Subcutaneous abdominal adipose tissue (tissue), 5 donors: ENCODE data around the gene ENGASE.

Experiments
- H3K27ac ChIP-seq: one replicate; pipeline ENCODE4 v1.7.0; 2013; ENCODE audit warnings: low read depth, mild to moderate bottlenecking, inconsistent platforms, low read length, moderate library complexity
- H3K27me3 ChIP-seq, 5 donors: one replicate each; pipeline ENCODE4 v1.7.0; 2013; ENCODE audit warnings: low read length in 5 of 5, inconsistent platforms in 1 of 5; ENCODE audit not compliant: control insufficient read depth in 5 of 5, insufficient read depth in 4 of 5
- H3K36me3 ChIP-seq, 5 donors: one replicate each; pipeline ENCODE4 v1.7.0; 2013; ENCODE audit warnings: low read length in 5 of 5; ENCODE audit not compliant: control insufficient read depth in 5 of 5, insufficient read depth in 5 of 5
- H3K4me1 ChIP-seq, 5 donors: one replicate each; pipeline ENCODE4 v1.7.0; 2013; ENCODE audit warnings: low read length in 5 of 5, mild to moderate bottlenecking in 3 of 5, moderate library complexity in 1 of 5; ENCODE audit not compliant: control insufficient read depth in 5 of 5, insufficient read depth in 5 of 5
- H3K4me3 ChIP-seq, 5 donors: one replicate each; pipeline ENCODE4 v1.7.0; 2013; ENCODE audit warnings: low read length in 5 of 5, low read depth in 1 of 5
- H3K9ac ChIP-seq, 5 donors: one replicate each; pipeline ENCODE4 v1.7.0; 2013; ENCODE audit warnings: low read length in 5 of 5, mild to moderate bottlenecking in 4 of 5, moderate library complexity in 3 of 5
- H3K9me3 ChIP-seq, 5 donors: one replicate each; pipeline ENCODE4 v1.7.0; 2013; ENCODE audit warnings: low read length in 5 of 5; ENCODE audit not compliant: control insufficient read depth in 5 of 5
- donor health status: healthy.
- donor health status: healthy.
- donor health status: healthy.
- donor health status: healthy.
- donor health status: healthy.

Gene ENGASE

GRCh38 chr17:79101111-79101673 lies 26.6 kb downstream of the ENGASE start:
- H3K4me3 ChIP-seq: no peak overlapping the region
- H3K36me3 ChIP-seq: no peaks in the 10 kb centered on the region
- H3K27me3 ChIP-seq: peaks cover 49 to 78% (median 76%) of the 10 kb centered on the region in 5 donors
- H3K27ac ChIP-seq: no peak overlapping the region
- peaks cover 0 to 3% (median 0%) of the 10 kb centered on the region in 5 donors for H3K4me1 ChIP-seq
- no peak overlapping the region for H3K9ac ChIP-seq
- no peaks in the 10 kb centered on the region for H3K9me3 ChIP-seq

GRCh38 chr17:79102214-79102613 lies 27.6 kb downstream of the ENGASE start:
- no peak overlapping the region for H3K4me3 ChIP-seq
- H3K27ac ChIP-seq: no peak overlapping the region
- peaks cover 0 to 3% (median 0%) of the 10 kb centered on the region in 5 donors for H3K4me1 ChIP-seq
- no peak overlapping the region for H3K9ac ChIP-seq
- no peaks in the 10 kb centered on the region for H3K9me3 ChIP-seq
- peaks cover 43 to 81% (median 69%) of the 10 kb centered on the region in 5 donors for H3K27me3 ChIP-seq
- no peaks in the 10 kb centered on the region for H3K36me3 ChIP-seq

GRCh38 chr17:79104898-79105600 lies 30.4 kb downstream of the ENGASE start:
- Histone ChIP-seq H3K9me3 (no peaks in the 10 kb centered on the region), H3K27me3 (peaks cover 24 to 75% (median 63%) of the 10 kb centered on the region in 5 donors), H3K4me1 (no peaks in the 10 kb centered on the region), H3K27ac (no peak overlapping the region), H3K9ac (no peak overlapping the region), H3K4me3 (no peak overlapping the region), H3K36me3 (no peaks in the 10 kb centered on the region)

- Histone ChIP-seq H3K4me1 (no peaks in the 10 kb centered on the region), H3K36me3 (no peaks in the 10 kb centered on the region), H3K4me3 (no peak overlapping the region), H3K27ac (no peak overlapping the region), H3K9me3 (no peaks in the 10 kb centered on the region), H3K9ac (no peak overlapping the region), H3K27me3 (peaks cover 19 to 75% (median 58%) of the 10 kb centered on the region in 5 donors)
These were observed 31.3 kb downstream of the ENGASE start for GRCh38 chr17:79105937-79106336.

GRCh38 chr17:79106958-79107357 lies 32.3 kb downstream of the ENGASE start:
- no peaks in the 10 kb centered on the region for H3K4me1 ChIP-seq
- no peak overlapping the region for H3K27ac ChIP-seq
- peaks cover 16 to 69% (median 50%) of the 10 kb centered on the region in 5 donors for H3K27me3 ChIP-seq
- no peaks in the 10 kb centered on the region for H3K36me3 ChIP-seq
- H3K9me3 ChIP-seq: no peaks in the 10 kb centered on the region
- H3K9ac ChIP-seq: no peak overlapping the region
- no peak overlapping the region for H3K4me3 ChIP-seq

GRCh38 chr17:79107499-79108231 lies 33.0 kb downstream of the ENGASE start:
- no peak overlapping the region for H3K27ac ChIP-seq
- H3K4me1 ChIP-seq: no peaks in the 10 kb centered on the region
- no peak overlapping the region for H3K9ac ChIP-seq
- peaks cover 10 to 62% (median 49%) of the 10 kb centered on the region in 5 donors for H3K27me3 ChIP-seq
- no peak overlapping the region for H3K4me3 ChIP-seq
- no peaks in the 10 kb centered on the region for H3K36me3 ChIP-seq
- H3K9me3 ChIP-seq: no peaks in the 10 kb centered on the region

GRCh38 chr17:79108232-79108850 lies 33.7 kb downstream of the ENGASE start:
- Histone ChIP-seq H3K36me3 (no peaks in the 10 kb centered on the region), H3K9me3 (no peaks in the 10 kb centered on the region), H3K4me1 (no peaks in the 10 kb centered on the region), H3K9ac (no peak overlapping the region), H3K27me3 (peaks cover 10 to 62% (median 43%) of the 10 kb centered on the region in 5 donors), H3K27ac (no peak overlapping the region), H3K4me3 (no peak overlapping the region)

- no peak overlapping the region for H3K4me3 ChIP-seq
- no peaks in the 10 kb centered on the region for H3K9me3 ChIP-seq
- no peak overlapping the region for H3K9ac ChIP-seq
- H3K36me3 ChIP-seq: no peaks in the 10 kb centered on the region
- no peak overlapping the region for H3K27ac ChIP-seq
- H3K4me1 ChIP-seq: no peaks in the 10 kb centered on the region
- H3K27me3 ChIP-seq: peaks cover 10 to 63% (median 45%) of the 10 kb centered on the region in 5 donors
These were observed 34.2 kb downstream of the ENGASE start for GRCh38 chr17:79108870-79109269.

- Histone ChIP-seq H3K36me3 (no peaks in the 10 kb centered on the region), H3K27me3 (peaks cover 4 to 56% (median 40%) of the 10 kb centered on the region in 5 donors), H3K27ac (no peak overlapping the region), H3K4me1 (peaks cover 0 to 6% (median 4%) of the 10 kb centered on the region in 5 donors), H3K9ac (no peak overlapping the region), H3K4me3 (no peak overlapping the region), H3K9me3 (no peaks in the 10 kb centered on the region)
These were observed 35.0 kb downstream of the ENGASE start for GRCh38 chr17:79109584-79109983.
